ENCODE results near the gene CSF2RB. TPM values are rescaled to one million over a fixed set of nuclear protein-coding genes. Genes with fewer than 3 reads are reported as not detected.
A peak's percentile ranks its signal among the peaks of the same experiment; 100 is the strongest.

Gene CSF2RB
- total RNA-seq, 3 donors from 2014 or later = 4.1 to 8.1 (median 5.3) TPM

- Histone ChIP-seq H3K4me3 (no peak overlapping the region), H3K9me3 (no peaks in the 10 kb centered on the region), H3K4me1 (ENCODE audit: low read depth) (no peaks in the 10 kb centered on the region), H3K36me3 (ENCODE audit: low read depth) (no peaks in the 10 kb centered on the region)
- no peak for TF ChIP-seq CTCF (IDR thresholded peaks at IDR 0.05)
- intact Hi-C loops (cut with DNase I, micrococcal nuclease) = no loop called here
- ATAC-seq (no peak), DNase-seq (no peak)
Observed at GRCh38 chr22:36922711-36923110, 9.3 kb downstream of the CSF2RB start.

GRCh38 chr22:36923131-36923788, 9.8 kb downstream of the CSF2RB start:
- Histone ChIP-seq H3K4me3 (no peak overlapping the region), H3K36me3 (ENCODE audit: low read depth) (no peaks in the 10 kb centered on the region), H3K4me1 (ENCODE audit: low read depth) (no peaks in the 10 kb centered on the region), H3K9me3 (no peaks in the 10 kb centered on the region)
- ATAC-seq (no peak), DNase-seq (peak in 1 of 3 donors; percentile 45)
- intact Hi-C loops (cut with DNase I, micrococcal nuclease) = no loop called here
- TF ChIP-seq CTCF (IDR thresholded peaks at IDR 0.05) = no peak

GRCh38 chr22:36924151-36924698, 10.8 kb downstream of the CSF2RB start:
- H3K9me3 ChIP-seq = no peaks in the 10 kb centered on the region
- DNase-seq (peak in 1 of 3 donors; percentile 25), ATAC-seq (no peak)
- no peaks in the 10 kb centered on the region for H3K36me3 ChIP-seq (ENCODE audit: low read depth)
- intact Hi-C loops (cut with DNase I, micrococcal nuclease) = no loop called here
- H3K4me3 ChIP-seq = no peak overlapping the region
- TF ChIP-seq CTCF (IDR thresholded peaks at IDR 0.05) = no peak
- no peaks in the 10 kb centered on the region for H3K4me1 ChIP-seq (ENCODE audit: low read depth)

- TF ChIP-seq CTCF (IDR thresholded peaks at IDR 0.05) = no peak
- no peaks in the 10 kb centered on the region for H3K4me1 ChIP-seq (ENCODE audit: low read depth)
- no peaks in the 10 kb centered on the region for H3K9me3 ChIP-seq
- no peaks in the 10 kb centered on the region for H3K36me3 ChIP-seq (ENCODE audit: low read depth)
- DNase-seq (peak in 1 of 3 donors; percentile 31), ATAC-seq (no peak)
- intact Hi-C loops (cut with DNase I, micrococcal nuclease) = no loop called here
- H3K4me3 ChIP-seq = no peak overlapping the region
Observed at GRCh38 chr22:36925388-36926290, 12.2 kb downstream of the CSF2RB start.

- no peak for DNase-seq
Observed at GRCh38 chr22:36926309-36926708, 12.9 kb downstream of the CSF2RB start.

More at GRCh38 chr22:36926309-36926708, 12.9 kb downstream of the CSF2RB start:
- TF ChIP-seq CTCF (IDR thresholded peaks at IDR 0.05) = no peak
- H3K36me3 ChIP-seq (ENCODE audit: low read depth) = no peaks in the 10 kb centered on the region
- H3K4me3 ChIP-seq = no peak overlapping the region
- intact Hi-C loops (cut with DNase I, micrococcal nuclease) = no loop called here
- no peaks in the 10 kb centered on the region for H3K4me1 ChIP-seq (ENCODE audit: low read depth)
- no peak for ATAC-seq
- no peaks in the 10 kb centered on the region for H3K9me3 ChIP-seq

Measured in mucosa of descending colon (tissue), 3 donors.